PC-3 (cell line): Measurements from ENCODE around the gene PHF12.

Experiments used
- EZH2 ChIP-seq: fragments of 300-600 bp; sonication (generic); IDR thresholded peaks from one replicate; pipeline ENCODE4 v1.6.1; 2017; ENCODE audit warnings: antibody characterized with exemption, mild to moderate bottlenecking, low read length; ENCODE audit not compliant: unreplicated experiment
- EZH2phosphoT487 ChIP-seq: fragments of 300-600 bp; sonication (generic); IDR thresholded peaks from 2 replicates; pipeline ENCODE4 v1.6.1; 2018; ENCODE audit warnings: mild to moderate bottlenecking, antibody characterized with exemption, low read length, borderline replicate concordance
- TF ChIP-seq, protein P1 (sequence below): fragments of 300-600 bp; sonication (generic); conservative IDR thresholded peaks from 2 replicates; pipeline ENCODE4 v1.5.1; 2017; ENCODE audit warnings: antibody characterized with exemption, low read depth, mild to moderate bottlenecking, low read length

DNA sequence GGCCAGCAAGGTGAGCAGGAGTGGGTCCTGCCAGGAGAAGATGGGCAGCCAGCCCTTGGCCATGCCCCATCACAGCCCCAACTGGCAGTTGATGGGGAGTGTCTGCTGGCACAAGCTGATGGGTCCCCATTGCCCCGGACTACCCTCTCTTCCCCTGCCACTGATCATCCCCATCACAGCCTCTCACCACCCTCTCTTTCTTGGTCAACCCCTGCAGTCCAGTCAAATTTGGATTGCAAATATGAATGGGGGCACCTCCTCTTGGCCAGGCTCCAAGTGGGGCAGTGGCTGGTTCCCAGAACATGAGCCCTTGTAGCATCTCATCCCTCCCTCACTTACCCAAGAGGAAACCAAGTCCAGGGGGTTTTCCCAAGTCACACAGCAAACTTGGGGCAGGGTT, 37.2 kb upstream of the PHF12 start:
- TF ChIP-seq, protein P1, sequence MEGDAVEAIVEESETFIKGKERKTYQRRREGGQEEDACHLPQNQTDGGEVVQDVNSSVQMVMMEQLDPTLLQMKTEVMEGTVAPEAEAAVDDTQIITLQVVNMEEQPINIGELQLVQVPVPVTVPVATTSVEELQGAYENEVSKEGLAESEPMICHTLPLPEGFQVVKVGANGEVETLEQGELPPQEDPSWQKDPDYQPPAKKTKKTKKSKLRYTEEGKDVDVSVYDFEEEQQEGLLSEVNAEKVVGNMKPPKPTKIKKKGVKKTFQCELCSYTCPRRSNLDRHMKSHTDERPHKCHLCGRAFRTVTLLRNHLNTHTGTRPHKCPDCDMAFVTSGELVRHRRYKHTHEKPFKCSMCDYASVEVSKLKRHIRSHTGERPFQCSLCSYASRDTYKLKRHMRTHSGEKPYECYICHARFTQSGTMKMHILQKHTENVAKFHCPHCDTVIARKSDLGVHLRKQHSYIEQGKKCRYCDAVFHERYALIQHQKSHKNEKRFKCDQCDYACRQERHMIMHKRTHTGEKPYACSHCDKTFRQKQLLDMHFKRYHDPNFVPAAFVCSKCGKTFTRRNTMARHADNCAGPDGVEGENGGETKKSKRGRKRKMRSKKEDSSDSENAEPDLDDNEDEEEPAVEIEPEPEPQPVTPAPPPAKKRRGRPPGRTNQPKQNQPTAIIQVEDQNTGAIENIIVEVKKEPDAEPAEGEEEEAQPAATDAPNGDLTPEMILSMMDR = no peak
- TF ChIP-seq EZH2phosphoT487 = no peak
- TF ChIP-seq EZH2 = no peak
